HG03025 (cell line): ENCODE data around the gene SEC16A.
A peak's percentile ranks its signal among the peaks of the same experiment; 100 is the strongest.

Source experiments
- ATAC-seq: cut with Tn5 transposase; IDR thresholded peaks from one replicate; pipeline ENCODE4 v1.9.1; 2021; ENCODE audit warnings: mild to moderate bottlenecking, moderate library complexity; ENCODE audit not compliant: unreplicated experiment, low FRiP score

The SEC16A gene

GRCh38 chr9:136403915-136404800, 78.7 kb downstream of the SEC16A start:
- ATAC-seq: no peak

GRCh38 chr9:136403538-136403914, 79.3 kb downstream of the SEC16A start:
- ATAC-seq: no peak

GRCh38 chr9:136402067-136402466, 80.8 kb downstream of the SEC16A start:
- ATAC-seq: no peak

GRCh38 chr9:136401173-136401922, 81.5 kb downstream of the SEC16A start:
- no peak for ATAC-seq

GRCh38 chr9:136400038-136400834, 82.6 kb downstream of the SEC16A start, which contains the start of gene SNAPC4:
TSS of gene SNAPC4 (minus strand) at chr9:136400170. CDS start at chr9:136398428, 1,742 bp downstream.
- ATAC-seq: peak; percentile 57

GRCh38 chr9:136399176-136400037, 83.4 kb downstream of the SEC16A start:
- ATAC-seq: peak; percentile 9

- no peak for ATAC-seq
Observed at GRCh38 chr9:136398286-136398685, 84.6 kb downstream of the SEC16A start.

GRCh38 chr9:136397643-136398042, 85.2 kb downstream of the SEC16A start:
- no peak for ATAC-seq

GRCh38 chr9:136396219-136396515, 86.7 kb downstream of the SEC16A start:
- no peak for ATAC-seq

- ATAC-seq: no peak
Observed at GRCh38 chr9:136395345-136396218, 87.3 kb downstream of the SEC16A start.

GRCh38 chr9:136395020-136395340, 87.9 kb downstream of the SEC16A start:
- no peak for ATAC-seq

- ATAC-seq: no peak
Observed at GRCh38 chr9:136394312-136395019, 88.4 kb downstream of the SEC16A start.

- ATAC-seq: no peak
Observed at GRCh38 chr9:136393531-136393930, 89.3 kb downstream of the SEC16A start.

- ATAC-seq: no peak
Observed at GRCh38 chr9:136392538-136393449, 90.0 kb downstream of the SEC16A start.

- no peak for ATAC-seq
Observed at GRCh38 chr9:136391737-136392537, 90.9 kb downstream of the SEC16A start.
